Measurements from ENCODE around the gene PLPPR1.

GRCh38 chr9:101121836-101122399 is 93.4 kb downstream of the PLPPR1 start:
- no peak for TF ChIP-seq CTCF (conservative IDR thresholded peaks at IDR 0.05; ENCODE audit: low read depth in 2 of 2)
- TF ChIP-seq POLR2AphosphoS5 (IDR thresholded peaks at IDR 0.05; ENCODE audit: low read depth): no peak
- TF ChIP-seq CREB1 (CRISPR knock-in tag; IDR thresholded peaks at IDR 0.05; ENCODE audit: low read depth): no peak
- TF ChIP-seq EZH2phosphoT487 (IDR thresholded peaks at IDR 0.05; ENCODE audit: unreplicated experiment): no peak

All from GM23338 (cell line).